GM18870 (cell line): Measurements from ENCODE around the gene KRT74.

Source experiments
- ATAC-seq: cut with Tn5 transposase; IDR thresholded peaks from one replicate; pipeline ENCODE4 v1.9.1; 2021; ENCODE audit warnings: moderate library complexity; ENCODE audit not compliant: unreplicated experiment

The KRT74 gene

DNA sequence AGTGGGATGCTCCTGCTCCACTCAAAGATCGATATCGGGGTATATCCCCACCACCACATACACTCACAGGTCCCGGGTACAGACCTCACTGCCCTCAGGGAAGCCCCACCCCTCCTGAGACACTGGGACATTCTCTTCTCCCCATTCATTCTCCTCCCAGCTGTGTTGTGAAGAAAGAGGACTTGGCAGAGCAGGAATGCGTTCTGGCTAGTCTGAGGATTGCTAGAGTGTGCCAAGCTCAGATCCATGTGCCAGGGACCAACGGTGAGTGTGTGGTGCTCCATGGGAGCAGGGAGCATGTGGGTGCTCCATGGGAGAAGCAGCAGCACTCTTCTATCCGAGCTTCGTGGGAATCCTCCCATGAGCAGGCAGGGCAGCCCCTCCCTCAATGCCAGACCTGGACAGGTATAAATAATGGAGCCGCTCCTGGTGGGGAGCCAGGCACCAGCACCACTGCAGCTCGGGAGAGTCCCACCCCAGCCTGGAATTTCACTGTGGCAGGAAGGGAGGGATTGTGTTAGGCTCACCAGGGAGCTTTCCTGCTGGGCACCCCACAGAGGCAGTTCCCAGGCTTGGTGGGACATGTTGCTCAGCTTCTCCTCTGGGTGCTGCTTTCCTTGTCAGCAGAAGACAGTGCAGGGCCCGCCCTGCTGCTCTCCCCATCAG lies 51.2 kb downstream of the KRT74 start:
- no peak for ATAC-seq

GRCh38 chr12:52521568-52522266 lies 51.9 kb downstream of the KRT74 start:
- ATAC-seq: no peak

DNA sequence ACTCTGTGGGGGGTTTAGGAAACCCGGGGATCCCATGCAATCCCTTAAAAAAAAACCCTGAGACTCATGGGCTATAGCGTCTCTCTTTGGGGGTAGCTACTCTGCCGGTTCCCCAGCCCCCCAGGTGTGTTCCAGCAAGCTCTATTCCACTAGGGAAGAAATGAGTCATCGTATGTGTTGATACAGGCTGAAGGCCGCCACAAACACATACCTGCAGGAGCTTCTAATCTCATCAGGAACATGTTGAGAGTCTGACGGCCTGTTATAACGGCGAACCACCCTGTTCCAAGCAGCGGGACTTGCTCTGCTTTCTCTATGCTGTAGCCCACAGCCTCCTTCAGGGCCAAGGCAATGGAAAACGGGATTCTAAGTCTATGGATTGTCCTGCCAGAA lies 52.5 kb downstream of the KRT74 start:
- ATAC-seq: no peak

DNA sequence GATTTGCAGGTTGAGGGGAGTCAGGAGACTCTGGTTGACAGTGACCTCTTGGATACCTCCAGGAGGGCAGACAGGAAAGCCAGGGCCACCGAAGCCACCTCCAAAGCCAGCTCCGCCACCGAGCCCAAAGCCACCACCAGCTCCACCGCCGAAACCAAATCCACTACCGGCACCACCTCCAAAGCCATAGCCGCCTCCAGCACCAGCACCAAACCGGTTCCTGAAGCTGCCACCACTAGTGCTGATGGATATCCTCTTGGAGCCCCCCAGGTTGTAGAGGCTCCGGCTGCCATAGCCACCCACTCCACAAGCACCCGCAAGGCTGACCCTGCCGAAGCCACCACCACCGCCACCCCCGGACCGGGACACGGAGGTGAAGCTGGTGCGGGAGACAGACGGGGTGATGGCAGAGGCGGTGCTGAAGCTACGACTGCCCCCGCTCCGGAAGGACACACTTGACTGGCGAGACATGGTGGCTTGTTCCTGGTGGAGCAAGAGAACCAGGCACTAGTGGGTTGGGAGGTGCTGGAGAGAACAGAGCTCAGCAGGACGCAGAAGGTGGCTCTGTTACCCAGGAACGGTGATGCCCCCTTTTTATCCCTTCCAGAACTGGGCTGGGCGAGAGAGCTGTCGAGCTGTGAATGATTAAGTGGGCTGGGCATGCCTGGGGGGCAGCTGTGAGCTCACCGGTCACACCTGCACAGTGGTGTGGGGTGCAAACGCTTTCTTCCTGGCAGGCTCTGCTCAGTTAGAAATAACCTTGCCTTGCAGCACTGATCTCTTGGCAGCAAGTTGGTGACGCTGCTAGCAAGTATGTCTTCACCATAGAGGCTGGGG lies 53.6 kb downstream of the KRT74 start, which contains the start of gene KRT5:
KRT5 (minus strand) TSS at position 569 of the 837 bp plus-strand sequence; CDS start at position 471, 98 bp downstream.
- ATAC-seq: no peak

DNA sequence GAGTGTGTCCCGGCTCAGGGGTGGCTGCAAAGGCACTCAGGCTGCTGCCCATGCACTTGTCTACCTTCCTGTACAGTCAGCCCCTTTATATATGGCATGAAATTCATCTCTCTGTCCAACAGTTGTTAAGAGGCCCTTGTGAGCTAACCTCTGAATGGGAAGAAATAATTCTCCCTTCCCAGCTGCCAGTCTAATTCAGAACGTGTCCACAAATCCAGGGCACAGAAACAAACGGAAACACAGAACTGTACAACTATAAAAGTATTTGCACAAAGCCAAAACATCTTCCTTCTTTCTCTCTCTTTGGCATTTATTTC lies 54.3 kb downstream of the KRT74 start:
- ATAC-seq: no peak

DNA sequence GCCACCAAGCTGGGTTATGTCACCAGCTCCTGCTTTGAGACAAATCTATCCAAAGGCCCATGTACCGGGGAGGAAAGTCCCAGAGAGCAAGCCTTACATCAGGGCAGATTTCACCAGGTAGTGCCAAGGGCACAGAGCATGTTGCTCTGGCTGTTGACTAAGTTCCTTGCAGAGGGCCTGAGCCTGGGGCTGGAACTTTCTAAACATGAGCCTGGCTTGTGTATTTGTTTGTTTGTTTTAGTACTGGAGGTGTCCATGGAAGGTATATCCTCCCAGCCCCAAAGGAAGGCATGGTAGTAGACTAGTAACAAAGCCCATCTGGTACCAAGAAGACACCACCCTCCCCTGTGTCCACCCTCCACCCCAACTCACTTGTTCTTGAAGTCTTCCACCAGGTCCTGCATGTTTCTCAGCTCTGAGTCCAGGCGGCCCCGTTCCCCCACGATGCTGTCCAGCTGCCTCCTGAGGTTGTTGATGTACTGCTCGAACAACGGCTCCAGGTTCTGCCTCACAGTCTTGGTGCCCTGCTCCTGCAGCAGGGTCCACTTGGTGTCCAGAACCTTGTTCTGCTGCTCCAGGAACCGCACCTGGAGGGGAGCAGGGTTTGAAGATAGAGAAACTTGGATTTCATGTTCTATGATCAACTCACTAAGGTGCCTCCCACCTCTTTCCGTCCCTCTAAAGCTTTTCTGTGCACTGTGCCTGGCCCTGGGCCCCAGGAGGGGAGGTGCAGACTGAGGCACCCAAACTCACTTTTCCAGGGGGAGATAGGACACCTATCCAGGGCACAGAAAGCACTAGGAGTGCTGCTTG lies 54.9 kb downstream of the KRT74 start:
- ATAC-seq: no peak

DNA sequence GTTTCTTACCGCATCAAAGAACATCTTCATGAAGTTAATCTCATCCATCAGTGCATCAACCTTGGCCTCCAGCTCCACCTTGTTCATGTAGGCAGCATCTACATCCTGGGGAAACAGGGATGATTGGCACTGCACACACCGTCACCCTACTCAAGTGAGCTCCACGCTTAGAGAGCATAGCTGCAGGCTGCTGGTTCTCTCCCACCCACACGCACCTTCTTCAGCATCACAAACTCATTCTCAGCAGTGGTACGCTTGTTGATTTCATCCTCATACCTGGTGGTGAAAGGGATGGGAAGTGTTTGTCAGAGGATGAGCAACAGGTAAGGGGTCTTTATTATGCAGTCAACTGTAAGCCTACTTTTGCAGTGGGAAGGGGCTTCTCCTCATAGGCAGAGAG lies 55.8 kb downstream of the KRT74 start:
- no peak for ATAC-seq

DNA sequence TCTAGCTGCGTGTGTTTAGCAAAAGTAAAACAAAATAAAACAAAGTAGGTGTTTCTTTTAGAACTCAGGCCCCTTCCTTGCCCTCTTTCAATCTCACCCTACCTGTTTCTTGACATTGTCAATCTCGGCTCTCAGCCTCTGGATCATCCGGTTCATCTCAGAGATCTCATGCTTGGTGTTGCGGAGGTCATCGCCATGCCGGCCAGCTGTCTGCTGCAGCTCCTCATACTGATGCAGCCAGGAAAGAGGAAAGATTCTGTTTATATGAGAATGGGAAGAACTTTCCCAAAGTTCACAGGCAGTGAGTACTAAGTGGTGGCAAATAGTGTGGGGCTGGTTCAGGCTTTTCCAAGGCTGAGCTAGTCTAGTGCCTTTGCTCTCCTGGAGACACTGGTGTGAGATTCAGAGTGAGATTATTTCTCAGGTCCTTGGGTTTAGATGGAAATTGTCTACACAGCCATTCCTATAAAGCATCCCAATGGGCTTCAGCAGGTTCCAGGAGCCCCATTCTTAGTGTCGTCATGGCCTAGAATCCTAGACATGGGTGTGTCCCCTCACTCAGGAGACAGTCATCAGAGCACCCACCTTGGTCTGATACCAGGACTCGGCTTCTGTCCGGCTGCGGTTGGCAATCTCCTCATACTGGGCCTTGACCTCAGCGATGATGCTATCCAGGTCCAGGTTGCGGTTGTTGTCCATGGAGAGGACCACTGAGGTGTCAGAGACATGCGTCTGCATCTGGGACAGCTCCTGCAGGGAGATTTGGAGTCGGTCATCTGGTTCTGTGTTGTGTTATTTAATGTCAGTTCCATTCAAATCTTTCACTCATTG lies 56.4 kb downstream of the KRT74 start:
- no peak for ATAC-seq

GRCh38 chr12:52515927-52516831 lies 57.5 kb downstream of the KRT74 start:
- ATAC-seq: no peak
